Right ventricle myocardium inferior (tissue), 1 donor: ENCODE data around the gene APOBEC3G. TPM values are rescaled to one million over a fixed set of nuclear protein-coding genes. Genes with fewer than 3 reads are reported as not detected.
"Not testable (repeated sequence)": the region's sequence is repeated elsewhere in the genome, so short reads cannot be mapped to it uniquely, and the experiment has no call there.

ENCODE experiments used
- ATAC-seq: fragments of 200-7000 bp; cut with Tn5 transposase; one replicate; pipeline ENCODE4 v1.9.1; 2020; ENCODE audit warnings: mild to moderate bottlenecking, moderate library complexity
- DNase-seq: peaks from one replicate; pipeline ENCODE4 v3.0.0; 2021; ENCODE audit errors: missing footprints
- intact Hi-C: fragments of 100-400 bp; cut with DNase I; formaldehyde crosslinking; loops from one replicate; pipeline ENCODE4 v1.11.0; 2022
- long read RNA-seq: library from polyadenylated mRNA; unstranded; transcript quantifications from one replicate; pipeline ENCODE4 v2.0.0, GENCODE V29; 2021
- total RNA-seq: library from RNA; stranded (reverse); fragmentation: NEBNext Ultra II Directional; extraction: Animal tissue kit (Norgen Biotek cat#: 25700); gene quantifications from one replicate; pipeline ENCODE4 v1.2.1, GENCODE V29; 2021
- donor health status: DM: no; HTN: yes; CAD: no; lungs with severe emphysema.

The APOBEC3G gene
- total RNA-seq, result 3.3 TPM
- long read RNA-seq, partial matches to known transcripts, result 1 of 4 reads
- long read RNA-seq, other reads (novel, unspliced or antisense), result 1 of 4 reads

DNA sequence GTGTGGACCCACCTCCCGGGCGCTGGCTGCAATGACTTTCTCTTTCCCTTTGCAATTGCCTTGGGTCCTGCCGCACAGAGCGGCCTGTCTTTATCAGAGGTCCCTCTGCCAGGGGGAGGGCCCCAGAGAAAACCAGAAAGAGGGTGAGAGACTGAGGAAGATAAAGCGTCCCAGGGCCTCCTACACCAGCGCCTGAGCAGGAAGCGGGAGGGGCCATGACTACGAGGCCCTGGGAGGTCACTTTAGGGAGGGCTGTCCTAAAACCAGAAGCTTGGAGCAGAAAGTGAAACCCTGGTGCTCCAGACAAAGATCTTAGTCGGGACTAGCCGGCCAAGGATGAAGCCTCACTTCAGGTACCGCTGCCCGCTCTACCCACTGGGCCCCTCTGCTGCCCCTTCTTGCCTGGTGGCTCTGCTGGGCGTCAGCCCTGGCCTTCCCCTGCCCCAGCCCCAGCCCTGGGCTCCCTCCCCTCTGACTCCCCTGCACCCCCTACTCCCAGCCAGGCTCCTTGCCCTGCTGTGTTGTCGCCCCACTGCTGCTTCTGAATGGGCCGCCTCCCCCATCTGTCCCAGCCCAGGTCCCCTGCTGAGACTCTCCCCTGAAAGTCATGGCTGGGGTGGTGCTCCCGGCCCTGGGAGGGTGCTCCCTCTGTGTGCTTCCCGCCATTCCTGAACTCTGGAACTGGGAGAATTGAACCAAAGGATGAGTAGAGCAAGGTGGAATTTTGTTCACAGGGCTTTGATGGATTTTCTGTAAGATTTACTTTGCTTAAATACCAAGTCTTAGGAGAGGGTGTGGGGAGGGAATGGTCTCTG is at the start of gene APOBEC3G:
Gene APOBEC3G, plus strand, starts transcription at position 250 of the 815 bp plus-strand sequence. Its CDS starts 87 bp downstream, at position 337.
- ATAC-seq (peak; percentile 88), DNase-seq (peak; percentile 82)
- intact Hi-C loops, result not testable (repeated sequence)

DNA sequence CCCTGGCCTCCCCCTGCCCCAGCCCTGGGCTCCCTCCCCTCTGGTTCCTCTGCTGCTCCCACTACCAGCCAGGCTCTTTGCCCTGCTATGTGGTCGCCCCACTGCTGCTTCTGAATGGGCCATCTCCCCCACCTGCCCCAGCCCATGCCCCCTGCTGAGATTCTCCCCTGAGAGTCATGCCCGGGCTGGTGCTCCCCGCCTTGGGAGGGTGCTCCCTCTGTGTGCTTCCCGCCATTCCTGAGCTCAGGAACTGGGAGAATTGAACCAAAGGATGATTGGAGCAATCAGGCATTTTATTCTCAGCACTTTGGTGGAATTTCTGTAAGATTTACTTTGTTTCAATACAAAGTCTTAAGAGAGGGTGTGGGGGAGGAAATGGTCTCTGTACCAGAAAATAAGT is 49.4 kb upstream of the APOBEC3G start:
- ATAC-seq, result no peak
- intact Hi-C loops, result no loop called here
- DNase-seq, result no peak

DNA sequence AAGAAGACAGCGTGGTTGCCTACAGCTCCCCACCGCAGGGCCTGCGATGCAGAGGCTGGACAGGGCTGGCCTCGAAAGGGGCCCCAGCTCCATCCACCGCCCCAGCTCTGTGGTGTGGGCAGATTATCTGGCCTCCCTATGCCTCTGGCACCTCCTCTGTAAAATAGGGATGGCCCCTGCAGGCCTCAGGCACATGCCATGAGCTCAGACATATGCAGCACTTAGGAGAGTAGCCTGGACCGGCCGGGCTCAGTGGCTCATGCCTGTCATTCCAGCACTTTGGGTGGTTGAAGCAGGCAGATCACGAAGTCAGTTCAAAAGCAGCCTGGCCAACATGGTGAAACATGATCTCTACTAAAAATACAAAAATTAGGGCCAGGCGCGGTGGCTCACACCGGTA is 48.8 kb upstream of the APOBEC3G start:
- ATAC-seq, result no peak
- no peak for DNase-seq
- intact Hi-C loops, result no loop called here

DNA sequence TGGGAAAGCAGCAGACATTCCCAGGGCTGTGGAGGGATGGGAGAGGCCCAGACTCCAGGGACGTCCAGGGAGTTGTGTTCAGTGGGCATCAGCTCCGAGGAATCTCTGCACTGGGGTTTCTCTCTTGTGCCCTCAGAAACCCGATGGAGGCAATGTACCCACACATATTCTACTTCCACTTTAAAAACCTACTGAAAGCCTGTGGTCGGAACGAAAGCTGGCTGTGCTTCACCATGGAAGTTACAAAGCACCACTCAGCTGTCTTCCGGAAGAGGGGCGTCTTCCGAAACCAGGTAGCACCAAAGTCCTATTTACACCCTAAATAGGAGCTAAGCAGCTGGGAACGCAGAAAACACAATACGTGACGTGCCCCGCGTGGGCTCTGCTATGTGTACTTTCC is 47.8 kb upstream of the APOBEC3G start:
- intact Hi-C loops, result no loop called here
- DNase-seq (no peak), ATAC-seq (no peak)

DNA sequence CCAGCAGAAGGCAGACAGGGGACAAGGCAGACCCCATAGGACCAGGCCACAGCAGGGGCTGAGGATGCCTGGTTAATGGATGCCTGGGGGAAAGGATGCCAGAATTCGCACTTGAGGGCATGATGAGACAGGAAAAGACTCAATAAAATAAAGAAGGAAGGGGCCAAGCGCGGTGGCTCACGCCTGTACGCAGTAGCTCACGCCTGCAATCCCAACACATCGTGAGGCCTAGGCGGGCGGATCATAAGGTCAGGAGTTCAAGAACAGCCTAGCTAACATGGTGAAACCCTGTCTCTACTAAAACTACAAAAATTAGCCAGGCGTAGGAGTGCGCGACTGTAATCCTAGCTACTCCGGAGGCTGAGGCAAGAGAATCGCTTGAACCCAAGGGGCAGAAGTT is 46.4 kb upstream of the APOBEC3G start:
- ATAC-seq, result no peak

DNA sequence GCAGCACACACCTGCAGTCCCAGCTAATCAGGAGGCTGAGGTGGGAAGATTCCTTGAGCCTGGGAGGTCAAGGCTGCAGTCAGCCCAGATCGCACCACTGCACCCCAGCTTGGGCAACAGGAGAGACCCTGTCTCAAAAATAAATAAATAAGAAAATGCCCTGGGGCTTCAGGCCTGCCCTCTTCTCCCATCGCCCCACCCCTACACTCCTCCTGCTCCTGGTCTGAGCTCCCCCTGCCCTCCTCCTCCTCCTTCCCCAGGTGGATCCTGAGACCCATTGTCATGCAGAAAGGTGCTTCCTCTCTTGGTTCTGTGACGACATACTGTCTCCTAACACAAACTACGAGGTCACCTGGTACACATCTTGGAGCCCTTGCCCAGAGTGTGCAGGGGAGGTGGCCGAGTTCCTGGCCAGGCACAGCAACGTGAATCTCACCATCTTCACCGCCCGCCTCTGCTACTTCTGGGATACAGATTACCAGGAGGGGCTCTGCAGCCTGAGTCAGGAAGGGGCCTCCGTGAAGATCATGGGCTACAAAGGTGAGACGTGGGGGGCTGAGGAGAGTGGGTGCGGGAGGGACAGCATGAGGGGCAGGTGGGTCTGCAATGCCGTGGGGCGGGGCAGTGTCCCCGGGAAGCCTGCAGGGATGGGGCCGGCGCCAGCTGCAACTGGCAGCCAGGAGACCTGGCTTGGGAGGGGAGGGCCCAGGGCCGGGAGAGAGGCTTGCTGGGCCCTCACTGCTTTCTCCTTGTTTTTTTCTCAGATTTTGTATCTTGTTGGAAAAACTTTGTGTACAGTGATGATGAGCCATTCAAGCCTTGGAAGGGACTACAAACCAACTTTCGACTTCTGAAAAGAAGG is 45.4 kb upstream of the APOBEC3G start:
- intact Hi-C loops, DNase-seq, ATAC-seq: not testable (repeated sequence)

More for the DNA sequence above, 46.4 kb upstream of the APOBEC3G start:
- intact Hi-C loops, result no loop called here
- no peak for DNase-seq

DNA sequence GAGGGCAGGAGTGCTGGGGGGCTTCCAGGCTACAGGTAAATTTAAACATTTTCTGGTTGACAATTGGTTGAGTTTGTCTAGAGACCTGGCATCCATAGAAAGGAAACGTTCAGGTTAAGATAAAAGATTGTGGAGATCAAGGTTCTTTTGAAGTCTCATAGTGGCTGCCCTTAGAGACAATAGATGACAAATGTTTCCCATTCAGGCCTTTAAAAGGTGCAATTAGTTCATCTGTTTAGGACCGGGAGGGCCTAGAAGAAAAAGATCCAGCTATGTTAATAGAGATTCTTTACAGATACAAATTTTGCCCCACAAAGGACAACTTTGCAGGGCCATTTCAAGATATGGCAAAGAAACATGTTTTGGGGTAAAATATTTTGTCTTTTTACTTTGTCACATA is 40.0 kb upstream of the APOBEC3G start:
- ATAC-seq, intact Hi-C loops, DNase-seq: not testable (repeated sequence)

DNA sequence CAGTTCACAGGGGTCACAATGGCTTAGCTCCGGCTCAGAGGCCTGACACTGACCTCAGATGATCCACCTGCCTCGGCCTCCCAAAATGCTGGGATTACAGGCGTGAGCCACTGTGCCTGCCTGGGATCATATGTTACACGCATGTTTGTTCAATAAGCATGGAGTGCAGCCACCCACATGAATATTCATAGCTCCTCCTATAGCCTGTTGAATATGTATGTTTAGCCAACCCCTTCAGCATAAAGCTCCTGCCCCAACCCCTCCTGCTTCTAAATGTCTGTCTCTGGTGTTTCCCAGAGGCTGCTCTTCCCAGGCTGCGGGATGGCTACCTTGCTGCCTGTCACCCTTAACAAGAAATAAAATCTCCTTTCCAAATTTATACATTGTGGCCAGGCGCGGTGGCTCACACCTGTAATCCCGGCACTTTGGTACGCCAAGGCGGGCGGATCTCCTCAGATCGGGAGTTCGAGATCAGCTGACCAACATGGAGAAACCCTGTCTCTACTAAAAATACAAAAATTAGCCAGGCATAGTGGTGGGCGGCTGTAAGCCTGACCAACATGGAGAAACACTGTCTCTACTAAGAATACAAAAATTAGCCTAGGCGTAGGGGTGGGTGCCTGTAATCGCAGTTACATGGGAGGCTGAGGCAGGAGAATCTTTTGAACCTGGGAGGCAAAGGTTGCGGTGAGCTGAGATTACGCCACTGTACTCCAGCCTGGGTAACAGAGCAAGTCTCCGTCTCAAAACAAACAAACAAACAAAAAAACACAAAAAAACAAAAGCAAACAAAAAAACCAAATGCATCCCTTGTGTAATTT is 37.6 kb upstream of the APOBEC3G start:
- intact Hi-C loops, result no loop called here
- ATAC-seq (no peak), DNase-seq (no peak)

DNA sequence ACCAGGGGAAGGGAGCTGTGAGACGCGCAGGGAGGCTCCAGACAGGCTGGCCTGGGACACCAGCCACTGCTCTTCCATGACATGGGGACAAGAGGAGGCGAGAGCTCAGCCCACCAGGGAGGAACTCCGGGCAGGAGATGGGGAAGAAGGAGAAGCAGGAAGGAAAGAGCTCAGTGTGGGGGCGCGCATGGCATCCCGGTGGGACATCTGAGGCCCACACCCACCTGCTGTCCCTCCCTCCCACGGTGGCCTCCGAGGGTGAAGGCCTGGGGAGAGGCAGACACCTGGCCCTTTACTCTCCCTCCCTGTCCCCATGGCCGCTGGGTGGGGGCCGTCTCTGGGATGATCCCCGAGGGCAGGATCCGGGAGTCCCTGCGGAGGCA is 36.9 kb upstream of the APOBEC3G start:
- peak; percentile 19 for ATAC-seq
- intact Hi-C loops, DNase-seq: not testable (repeated sequence)

DNA sequence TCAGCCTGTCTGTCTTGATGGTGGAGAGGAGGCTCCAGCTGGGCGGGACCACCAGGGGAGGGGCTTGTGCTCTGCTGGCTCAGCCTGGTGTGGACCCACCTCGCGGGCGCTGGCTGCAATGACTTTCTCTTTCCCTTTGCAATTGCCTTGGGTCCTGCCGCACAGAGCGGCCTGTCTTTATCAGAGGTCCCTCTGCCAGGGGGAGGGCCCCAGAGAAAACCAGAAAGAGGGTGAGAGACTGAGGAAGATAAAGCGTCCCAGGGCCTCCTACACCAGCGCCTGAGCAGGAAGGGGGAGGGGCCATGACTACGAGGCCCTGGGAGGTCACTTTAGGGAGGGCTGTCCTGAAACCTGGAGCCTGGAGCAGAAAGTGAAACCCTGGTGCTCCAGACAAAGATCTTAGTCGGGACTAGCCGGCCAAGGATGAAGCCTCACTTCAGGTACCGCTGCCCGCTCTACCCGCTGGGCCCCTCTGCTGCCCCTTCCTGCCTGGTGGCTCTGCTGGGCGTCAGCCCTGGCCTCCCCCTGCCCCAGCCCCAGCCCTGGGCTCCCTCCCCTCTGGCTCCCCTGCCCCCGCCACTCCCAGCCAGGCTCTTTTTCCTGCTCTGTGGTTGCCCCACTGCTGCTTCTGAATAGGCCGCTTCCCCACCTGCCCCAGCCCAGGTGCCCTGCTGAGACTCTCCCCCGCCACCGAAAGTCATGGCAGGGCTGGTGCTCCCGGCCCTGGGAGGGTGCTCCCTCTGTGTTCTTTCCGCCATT is 36.4 kb upstream of the APOBEC3G start, which contains the start of gene APOBEC3F:
Gene APOBEC3F, plus strand, starts transcription at position 327 of the 759 bp plus-strand sequence. Its CDS starts 97 bp downstream, at position 424.
- intact Hi-C loops, result not testable (repeated sequence)
- DNase-seq, result peak; percentile 78
- peak; percentile 94 for ATAC-seq

DNA sequence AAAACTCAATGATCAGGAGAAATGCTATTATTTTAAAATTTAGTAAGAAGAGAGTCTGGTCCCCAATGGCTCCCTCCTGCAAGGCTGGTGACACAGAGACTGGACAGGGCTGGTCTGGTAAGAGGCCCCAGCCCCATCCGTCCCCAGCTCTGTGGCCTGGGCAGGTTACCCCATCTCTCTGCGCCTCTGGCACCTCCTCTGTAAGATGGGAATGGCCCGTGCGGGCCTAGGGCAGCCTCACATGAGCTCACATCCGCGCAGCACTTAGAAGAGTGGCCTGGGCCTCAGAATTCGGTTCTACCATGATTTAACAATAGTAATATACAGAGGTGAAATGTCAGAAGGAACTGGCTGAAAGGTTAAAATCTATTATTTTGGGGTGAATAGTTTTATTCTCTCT is 35.2 kb upstream of the APOBEC3G start:
- DNase-seq, result no peak
- no peak for ATAC-seq
- intact Hi-C loops, result no loop called here

DNA sequence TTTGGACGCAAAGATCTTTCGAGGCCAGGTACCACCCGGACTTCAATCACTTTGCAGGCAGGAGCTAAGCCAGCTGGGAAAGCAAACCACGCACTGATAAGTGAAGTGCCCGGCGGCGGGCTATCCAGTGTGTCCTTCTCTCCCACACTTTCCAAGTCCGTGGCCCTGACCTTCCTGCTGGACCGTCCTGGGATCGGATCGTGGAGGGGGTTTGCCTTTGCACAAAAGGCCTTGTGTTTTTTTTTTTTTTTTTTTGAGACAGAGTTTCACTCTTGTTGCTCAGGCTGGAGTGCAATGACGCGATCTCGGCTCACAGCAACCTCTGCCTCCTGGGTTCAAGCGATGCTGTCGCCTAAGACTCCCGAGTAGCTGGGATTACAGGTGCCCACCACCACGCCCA is 34.0 kb upstream of the APOBEC3G start:
- ATAC-seq, intact Hi-C loops, DNase-seq: not testable (repeated sequence)

DNA sequence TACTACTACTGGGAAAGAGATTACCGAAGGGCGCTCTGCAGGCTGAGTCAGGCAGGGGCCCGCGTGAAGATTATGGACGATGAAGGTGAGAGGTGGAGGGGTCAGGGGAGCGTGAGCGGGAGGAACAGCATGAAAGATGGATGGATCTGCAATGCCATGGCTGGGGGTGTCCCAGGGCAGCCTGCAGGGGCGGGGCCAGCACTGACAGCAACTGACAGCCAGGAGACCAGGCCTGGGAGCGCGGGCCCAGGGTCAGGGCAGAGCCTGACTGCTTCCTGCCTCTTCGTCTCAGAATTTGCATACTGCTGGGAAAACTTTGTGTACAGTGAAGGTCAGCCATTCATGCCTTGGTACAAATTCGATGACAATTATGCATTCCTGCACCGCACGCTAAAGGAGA is 31.9 kb upstream of the APOBEC3G start:
- intact Hi-C loops, ATAC-seq, DNase-seq: not testable (repeated sequence)

DNA sequence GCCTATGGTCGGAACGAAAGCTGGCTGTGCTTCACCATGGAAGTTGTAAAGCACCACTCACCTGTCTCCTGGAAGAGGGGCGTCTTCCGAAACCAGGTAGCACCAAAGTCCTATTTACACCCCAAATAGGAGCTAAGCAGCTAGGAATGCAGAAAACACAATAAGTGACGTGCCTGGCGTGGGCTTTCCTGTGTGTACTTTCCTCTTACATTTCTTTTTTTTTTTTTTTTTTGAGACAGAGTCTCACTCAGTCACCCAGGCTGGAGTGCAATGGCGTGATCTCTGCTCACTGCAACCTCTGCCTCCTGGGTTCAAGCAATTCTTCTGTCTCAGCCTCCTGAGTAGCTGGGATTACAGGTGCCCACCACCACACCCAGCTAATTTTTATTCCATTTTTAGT is 27.6 kb upstream of the APOBEC3G start:
- intact Hi-C loops, ATAC-seq, DNase-seq: not testable (repeated sequence)

DNA sequence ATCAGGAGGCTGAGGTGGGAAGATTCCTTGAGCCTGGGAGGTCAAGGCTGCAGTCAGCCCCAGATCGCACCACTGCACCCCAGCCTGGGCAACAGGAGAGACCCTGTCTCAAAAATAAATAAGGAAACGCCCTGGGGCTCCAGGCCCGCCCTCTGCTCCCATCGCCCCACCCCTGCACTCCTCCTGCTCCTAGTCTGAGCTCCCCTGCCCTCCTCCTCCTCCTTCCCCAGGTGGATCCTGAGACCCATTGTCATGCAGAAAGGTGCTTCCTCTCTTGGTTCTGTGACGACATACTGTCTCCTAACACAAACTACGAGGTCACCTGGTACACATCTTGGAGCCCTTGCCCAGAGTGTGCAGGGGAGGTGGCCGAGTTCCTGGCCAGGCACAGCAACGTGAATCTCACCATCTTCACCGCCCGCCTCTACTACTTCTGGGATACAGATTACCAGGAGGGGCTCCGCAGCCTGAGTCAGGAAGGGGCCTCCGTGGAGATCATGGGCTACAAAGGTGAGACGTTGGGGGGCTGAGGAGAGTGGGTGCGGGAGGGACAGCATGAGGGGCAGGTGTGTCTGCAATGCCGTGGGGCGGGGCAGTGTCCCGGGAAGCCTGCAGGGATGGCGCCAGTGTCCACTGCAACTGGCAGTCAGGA is 25.1 kb upstream of the APOBEC3G start:
- DNase-seq, ATAC-seq, intact Hi-C loops: not testable (repeated sequence)

DNA sequence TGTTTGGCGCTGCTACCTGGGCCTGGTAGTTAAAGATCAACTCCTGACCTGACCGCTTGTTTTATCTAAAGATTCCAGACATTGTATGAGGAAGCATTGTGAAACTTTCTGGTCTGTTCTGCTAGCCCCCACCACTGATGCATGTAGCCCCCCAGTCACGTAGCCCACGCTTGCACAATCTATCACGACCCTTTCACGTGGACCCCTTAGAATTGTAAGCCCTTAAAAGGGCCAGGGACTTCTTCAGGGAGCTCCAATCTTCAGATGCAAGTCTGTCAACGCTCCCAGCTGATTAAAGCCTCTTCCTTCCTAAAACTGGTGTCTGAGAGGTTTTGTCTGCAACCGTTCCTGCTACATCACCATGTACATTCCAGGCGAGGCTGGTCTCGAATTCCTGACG is 21.4 kb upstream of the APOBEC3G start:
- ATAC-seq, result no peak
- intact Hi-C loops, result no loop called here
- DNase-seq, result no peak

DNA sequence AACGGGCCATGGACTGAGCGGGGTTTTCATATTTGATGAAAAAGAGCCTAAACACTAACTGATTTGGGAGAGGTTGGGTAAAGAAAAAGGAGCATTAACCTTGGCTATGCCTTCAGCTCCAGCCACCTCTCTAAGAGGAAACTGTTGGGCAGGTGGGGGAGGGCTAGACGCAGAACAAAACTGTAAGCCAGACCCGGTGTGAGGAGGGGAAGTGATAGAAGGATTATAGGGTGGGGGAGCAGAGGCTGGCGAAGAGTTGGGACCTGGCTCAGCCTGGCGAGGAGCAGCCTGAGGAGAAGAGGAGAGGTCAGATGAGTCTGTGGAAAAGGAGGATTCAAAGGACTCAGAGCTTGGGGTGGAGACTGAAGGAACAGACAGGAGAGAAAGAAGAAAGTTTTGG is 15.8 kb upstream of the APOBEC3G start:
- ATAC-seq, intact Hi-C loops, DNase-seq: not testable (repeated sequence)
